Type B pancreatic cell (in vitro differentiated cells): ENCODE measurements around the gene PLXDC1. TPM values are rescaled to one million over a fixed set of nuclear protein-coding genes. Genes with fewer than 3 reads are reported as not detected.

ENCODE experiments used
- DNase-seq: peaks from one replicate; pipeline ENCODE4 v3.0.0; 2021; ENCODE audit warnings: mixed read lengths; ENCODE audit not compliant: unreplicated experiment; ENCODE audit errors: extremely low spot score
- H3K27ac Mint-ChIP-seq: 2 replicates; pipeline ENCODE4 v1.8.0; 2021; ENCODE audit warnings: mild to moderate bottlenecking, mixed read lengths
- H3K27me3 Mint-ChIP-seq: 2 replicates; pipeline ENCODE4 v1.8.0; 2021; ENCODE audit warnings: mixed read lengths
- H3K36me3 Mint-ChIP-seq: 2 replicates; pipeline ENCODE4 v1.8.0; 2021; ENCODE audit warnings: mixed read lengths
- H3K4me1 Mint-ChIP-seq: one replicate; pipeline ENCODE4 v1.8.0; 2021; ENCODE audit warnings: mixed read lengths; ENCODE audit not compliant: unreplicated experiment
- H3K4me3 Mint-ChIP-seq: 2 replicates; pipeline ENCODE4 v1.8.0; 2021; ENCODE audit warnings: mild to moderate bottlenecking, mixed read lengths
- H3K9me3 Mint-ChIP-seq: 2 replicates; pipeline ENCODE4 v1.8.0; 2021; ENCODE audit warnings: mixed read lengths
- total RNA-seq: library from RNA; stranded (reverse); gene quantifications from 2 replicates; pipeline ENCODE4 v1.2.1, GENCODE V29; 2021; ENCODE audit warnings: low replicate concordance
- TF ChIP-seq, protein P1 (sequence below): fragments of 200-600 bp; sonication (generic); conservative IDR thresholded peaks from 2 replicates; pipeline ENCODE4 v1.5.0; 2021; ENCODE audit warnings: antibody characterized with exemption, mild to moderate bottlenecking

The PLXDC1 gene
- total RNA-seq, 1 donor from 2014 or later: 5.0 TPM

DNA sequence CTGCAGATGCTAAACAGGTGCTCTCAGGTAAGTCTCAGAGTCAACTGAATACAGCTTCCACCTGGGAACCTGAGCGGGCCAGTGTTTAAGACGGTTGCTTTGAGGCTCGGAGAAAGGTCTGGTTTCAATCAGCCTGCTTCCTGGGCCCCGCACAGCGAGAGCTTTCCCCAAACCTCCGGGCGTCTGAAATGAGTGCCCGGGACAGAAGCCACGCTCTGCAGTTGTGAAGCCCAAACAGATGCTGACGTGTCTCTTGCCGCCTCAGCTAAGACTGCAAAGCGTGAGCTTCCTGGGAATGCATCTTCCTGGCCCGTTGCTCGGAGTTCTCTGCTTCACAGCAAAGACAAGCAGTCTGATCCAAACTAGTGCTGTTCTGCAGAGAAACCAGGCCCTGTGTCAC lies 36.7 kb downstream of the PLXDC1 start:
- TF ChIP-seq, protein P1, sequence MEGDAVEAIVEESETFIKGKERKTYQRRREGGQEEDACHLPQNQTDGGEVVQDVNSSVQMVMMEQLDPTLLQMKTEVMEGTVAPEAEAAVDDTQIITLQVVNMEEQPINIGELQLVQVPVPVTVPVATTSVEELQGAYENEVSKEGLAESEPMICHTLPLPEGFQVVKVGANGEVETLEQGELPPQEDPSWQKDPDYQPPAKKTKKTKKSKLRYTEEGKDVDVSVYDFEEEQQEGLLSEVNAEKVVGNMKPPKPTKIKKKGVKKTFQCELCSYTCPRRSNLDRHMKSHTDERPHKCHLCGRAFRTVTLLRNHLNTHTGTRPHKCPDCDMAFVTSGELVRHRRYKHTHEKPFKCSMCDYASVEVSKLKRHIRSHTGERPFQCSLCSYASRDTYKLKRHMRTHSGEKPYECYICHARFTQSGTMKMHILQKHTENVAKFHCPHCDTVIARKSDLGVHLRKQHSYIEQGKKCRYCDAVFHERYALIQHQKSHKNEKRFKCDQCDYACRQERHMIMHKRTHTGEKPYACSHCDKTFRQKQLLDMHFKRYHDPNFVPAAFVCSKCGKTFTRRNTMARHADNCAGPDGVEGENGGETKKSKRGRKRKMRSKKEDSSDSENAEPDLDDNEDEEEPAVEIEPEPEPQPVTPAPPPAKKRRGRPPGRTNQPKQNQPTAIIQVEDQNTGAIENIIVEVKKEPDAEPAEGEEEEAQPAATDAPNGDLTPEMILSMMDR: no peak
- peaks cover 6% of the 10 kb centered on the region for H3K4me1 Mint-ChIP-seq
- no peak overlapping the region for H3K27ac Mint-ChIP-seq
- DNase-seq: no peak
- H3K36me3 Mint-ChIP-seq: no peaks in the 10 kb centered on the region
- H3K4me3 Mint-ChIP-seq: no peak overlapping the region
- H3K27me3 Mint-ChIP-seq: peaks cover 14% of the 10 kb centered on the region
- no peaks in the 10 kb centered on the region for H3K9me3 Mint-ChIP-seq

DNA sequence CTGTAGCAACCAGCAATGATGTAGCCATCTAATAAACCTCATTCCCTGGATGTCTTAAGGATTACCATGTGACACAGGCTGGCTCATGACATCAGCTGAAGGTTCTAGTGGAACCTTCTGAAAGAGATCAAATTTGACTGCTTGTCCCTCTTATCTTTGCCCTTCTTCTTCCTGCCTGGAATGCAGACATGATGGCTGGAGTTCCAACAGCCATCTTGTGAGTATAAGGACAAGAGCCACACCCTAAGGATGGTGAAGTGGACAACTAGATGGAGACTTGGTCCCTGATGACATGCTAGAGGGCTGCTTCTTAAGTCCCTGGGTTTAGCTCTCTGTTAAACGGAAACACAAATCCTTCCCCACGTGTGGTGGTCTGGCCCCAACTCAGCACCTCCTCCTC lies 37.6 kb downstream of the PLXDC1 start:
- TF ChIP-seq, protein P1: no peak
- no peaks in the 10 kb centered on the region for H3K9me3 Mint-ChIP-seq
- no peak overlapping the region for H3K4me3 Mint-ChIP-seq
- no peak for DNase-seq
- peaks cover 14% of the 10 kb centered on the region for H3K27me3 Mint-ChIP-seq
- H3K4me1 Mint-ChIP-seq: peaks cover 6% of the 10 kb centered on the region
- H3K27ac Mint-ChIP-seq: no peak overlapping the region
- no peaks in the 10 kb centered on the region for H3K36me3 Mint-ChIP-seq

DNA sequence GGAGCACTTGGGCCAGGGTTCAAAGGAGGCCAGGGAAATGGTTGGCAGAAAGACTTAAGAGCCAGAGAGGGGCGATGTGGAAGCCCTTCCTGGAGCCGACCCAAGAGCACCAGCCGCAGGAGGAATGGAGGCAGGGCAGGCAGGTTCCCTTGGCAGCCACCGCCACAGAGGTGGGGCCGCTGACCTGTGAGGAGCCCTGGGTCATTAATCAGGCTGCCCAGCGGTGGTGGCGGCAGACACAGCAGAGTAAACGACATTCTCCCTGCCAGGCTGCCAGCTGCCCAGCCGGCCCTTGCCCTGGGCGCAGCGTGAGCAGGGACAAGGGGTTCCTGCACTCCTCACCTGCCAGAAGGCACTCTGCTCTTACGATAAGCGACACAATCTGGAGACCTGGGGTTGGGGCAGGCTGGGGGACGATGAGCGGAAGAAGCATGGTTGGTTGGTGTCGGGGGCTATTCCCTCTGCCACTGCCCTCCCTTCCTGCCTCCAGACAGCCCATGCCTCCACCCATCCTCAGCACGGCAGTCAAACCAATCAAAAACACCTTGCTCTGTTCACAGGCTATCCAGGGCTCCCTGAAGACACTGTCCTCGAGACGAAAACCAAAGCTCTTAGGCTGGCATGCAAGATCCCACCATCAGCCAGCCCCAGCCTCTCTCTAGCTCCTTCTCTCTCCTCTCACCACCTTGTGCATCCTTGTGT lies 40.9 kb downstream of the PLXDC1 start:
- no peaks in the 10 kb centered on the region for H3K9me3 Mint-ChIP-seq
- TF ChIP-seq, protein P1: no peak
- H3K36me3 Mint-ChIP-seq: no peaks in the 10 kb centered on the region

DNA sequence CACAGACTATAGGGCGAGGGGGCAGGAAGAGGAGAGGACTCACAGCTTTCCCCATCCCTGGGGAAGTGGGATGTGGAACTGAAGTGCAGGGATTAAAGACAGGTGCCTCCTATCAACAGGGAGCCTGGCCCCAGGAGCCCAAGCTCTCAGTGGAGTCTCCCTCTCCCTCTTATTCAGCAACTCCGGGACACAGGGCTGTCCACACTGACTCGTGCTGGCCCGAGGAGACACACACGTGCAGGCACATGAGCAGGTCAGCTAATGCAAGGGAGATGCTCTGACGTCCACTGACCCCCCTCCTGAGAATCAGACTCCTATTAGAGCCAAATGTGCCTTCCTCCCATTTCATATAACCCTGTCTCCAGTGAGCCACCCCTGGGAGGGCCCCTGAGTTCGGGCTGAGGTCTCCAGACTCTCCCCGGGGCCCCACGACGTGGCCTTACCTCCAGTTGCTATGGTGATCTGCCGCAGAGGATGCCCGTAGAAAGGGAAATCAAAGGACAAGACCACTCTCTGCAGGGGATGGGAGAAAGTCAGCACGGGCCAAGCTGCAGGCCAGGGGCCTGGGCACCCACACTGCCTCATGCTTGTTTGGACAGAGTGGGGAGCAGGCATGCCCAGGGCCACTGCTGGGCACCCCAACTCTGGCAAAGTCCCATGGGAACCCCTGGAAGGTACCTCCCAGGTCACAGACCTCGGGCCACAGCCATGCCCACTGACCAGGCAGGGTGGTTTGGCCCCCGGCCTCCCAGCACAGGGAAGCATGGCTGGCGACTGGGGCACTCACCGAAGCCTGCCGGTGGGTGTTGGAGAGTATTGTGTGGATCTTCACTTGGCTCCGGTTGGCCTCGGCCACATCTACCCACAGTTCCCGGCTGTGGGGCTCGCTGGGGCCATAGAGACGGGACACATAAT lies 42.7 kb downstream of the PLXDC1 start:
- DNase-seq: no peak
- TF ChIP-seq, protein P1: no peak
- Mint-ChIP-seq H3K9me3 (no peaks in the 10 kb centered on the region), H3K36me3 (no peaks in the 10 kb centered on the region), H3K4me3 (no peak overlapping the region), H3K4me1 (peaks cover 18% of the 10 kb centered on the region), H3K27me3 (peaks cover 14% of the 10 kb centered on the region), H3K27ac (no peak overlapping the region)

More for the DNA sequence above, 40.9 kb downstream of the PLXDC1 start:
- H3K4me3 Mint-ChIP-seq: no peak overlapping the region
- H3K27me3 Mint-ChIP-seq: peaks cover 17% of the 10 kb centered on the region
- H3K4me1 Mint-ChIP-seq: peaks cover 13% of the 10 kb centered on the region
- no peak for DNase-seq
- no peak overlapping the region for H3K27ac Mint-ChIP-seq

DNA sequence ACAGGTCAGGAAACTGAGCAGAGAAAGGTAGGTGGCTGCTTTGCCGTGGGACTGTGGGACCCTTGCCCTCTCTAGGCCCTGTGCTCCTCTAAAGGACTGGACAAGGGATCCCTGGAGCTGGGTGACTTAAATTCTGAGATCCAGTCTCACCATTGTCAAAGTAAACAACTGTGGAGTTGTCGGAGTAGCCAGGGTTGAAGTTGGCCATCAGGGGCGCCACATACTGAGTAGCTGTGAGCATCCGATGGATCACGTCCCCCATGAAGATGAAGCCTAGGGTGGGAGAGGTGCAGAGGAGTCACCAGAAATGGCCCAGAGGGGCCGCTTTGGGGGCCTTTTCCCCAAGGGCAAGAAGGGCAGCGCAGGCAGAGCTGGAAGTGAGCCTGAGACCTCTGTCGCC lies 43.5 kb downstream of the PLXDC1 start:
- TF ChIP-seq, protein P1: no peak
- Mint-ChIP-seq H3K36me3 (no peaks in the 10 kb centered on the region), H3K27ac (no peak overlapping the region), H3K4me1 (peaks cover 18% of the 10 kb centered on the region), H3K9me3 (no peaks in the 10 kb centered on the region), H3K4me3 (no peak overlapping the region), H3K27me3 (peaks cover 14% of the 10 kb centered on the region)
- DNase-seq: no peak
